Activated CD8-positive, alpha-beta memory T cell treated with anti-CD3 and anti-CD28 coated beads, Interleukin-2, amount 50 U/mL, for 1 hour (primary cell): Measurements from ENCODE around the gene ZNF438.
"Not testable (repeated sequence)": the region's sequence is repeated elsewhere in the genome, so short reads cannot be mapped to it uniquely, and the experiment has no call there.

ENCODE experiments used
- DNase-seq: peaks from one replicate; pipeline ENCODE4 v3.0.0-alpha.2; 2020; ENCODE audit errors: extremely low read depth

The ZNF438 gene

DNA sequence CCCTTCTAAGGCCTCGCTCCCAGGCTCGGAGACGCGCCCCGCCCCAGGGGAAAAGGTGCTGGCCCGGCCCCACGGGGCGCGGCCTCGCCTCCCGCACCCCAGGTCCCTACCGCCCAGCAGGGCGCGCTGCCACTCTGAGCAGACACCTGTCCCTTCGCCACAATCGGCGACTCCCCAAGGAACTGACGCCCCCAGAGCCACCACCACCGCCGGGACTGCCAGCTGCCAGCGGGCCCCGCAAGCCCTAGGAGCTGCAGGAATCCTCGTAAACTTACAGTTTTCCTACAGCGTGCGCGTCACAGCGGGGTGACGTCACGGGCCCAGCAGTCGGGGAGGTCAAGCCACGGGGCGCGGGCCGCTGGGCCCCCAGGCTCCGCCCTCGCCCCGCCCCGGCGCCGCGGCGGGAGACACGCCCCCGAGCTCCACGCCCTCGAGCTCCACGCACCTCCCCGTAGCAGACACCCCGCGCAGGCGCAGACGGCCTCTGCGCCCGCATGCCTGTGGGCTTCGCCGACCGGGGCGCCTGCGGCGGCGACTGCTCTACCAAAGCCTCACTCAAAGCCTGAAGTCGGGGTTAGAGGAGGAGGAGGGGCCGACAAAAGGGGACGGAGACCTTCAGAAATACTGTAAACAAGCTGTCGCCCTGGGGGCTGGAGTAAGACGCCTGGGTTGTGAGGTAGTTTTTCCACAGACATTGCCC lies at the start of gene ZNF438:
ZNF438 (minus strand) TSS at position 308 of the 700 bp plus-strand sequence. CDS start 154,831 bp downstream, outside the sequence.
- DNase-seq = peak; percentile 83

DNA sequence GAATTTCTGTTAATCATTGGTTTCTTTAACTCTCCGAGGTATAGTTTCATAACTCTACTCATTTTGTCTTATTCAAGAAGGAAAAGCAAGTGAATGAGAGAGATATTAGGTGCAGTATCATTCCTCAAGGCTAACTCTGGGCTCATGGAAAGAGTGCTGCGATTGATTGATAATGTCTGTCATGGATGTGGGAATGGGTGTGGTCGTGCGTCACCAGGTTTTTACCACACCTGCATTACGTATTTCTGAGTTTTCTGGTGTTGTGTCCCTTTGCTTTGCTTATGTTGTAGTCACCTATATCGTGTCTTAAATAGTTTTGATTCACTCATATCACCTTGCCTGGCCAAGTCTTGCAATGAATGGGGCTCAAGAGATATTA lies 44.9 kb upstream of the ZNF438 start:
- DNase-seq = no peak

DNA sequence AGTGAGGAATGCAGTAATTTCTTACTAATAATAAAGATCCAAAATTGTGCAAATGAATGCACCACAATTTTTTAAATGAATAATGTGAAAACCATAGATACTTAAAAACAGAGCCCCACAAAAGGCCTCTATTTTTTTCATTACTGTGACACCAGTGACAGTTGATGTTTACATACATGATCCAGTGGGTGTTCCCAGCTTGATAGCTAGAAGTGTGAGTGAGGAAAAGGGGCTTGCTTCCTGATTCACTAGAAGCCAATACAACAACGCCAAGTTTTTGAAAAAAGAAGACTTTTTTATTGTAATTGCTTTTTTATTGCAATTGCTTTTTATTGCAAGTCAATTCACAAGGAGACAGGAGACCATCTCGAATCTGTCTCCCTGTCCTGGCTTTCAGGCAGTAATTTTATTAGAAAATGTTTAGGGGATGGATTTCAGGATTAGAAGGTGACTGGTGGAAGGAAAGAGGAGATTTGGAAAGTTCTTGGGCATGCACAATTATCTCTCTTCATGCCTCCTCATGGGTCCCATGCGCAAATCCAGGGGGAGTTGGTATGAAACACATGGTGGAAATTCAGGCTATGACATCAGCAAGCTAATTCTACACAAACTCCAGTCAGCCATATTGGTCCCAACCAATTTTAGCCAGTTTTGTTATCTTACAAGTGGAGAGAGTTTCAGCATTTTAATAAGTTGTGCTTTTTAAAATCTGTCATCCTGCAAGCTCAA lies 44.4 kb upstream of the ZNF438 start:
- no peak for DNase-seq

GRCh38 chr10:31075434-31075833 lies 43.8 kb upstream of the ZNF438 start:
- no peak for DNase-seq

- DNase-seq = no peak
Measured at GRCh38 chr10:31074722-31075086, 43.0 kb upstream of the ZNF438 start.

GRCh38 chr10:31073996-31074721 lies 42.5 kb upstream of the ZNF438 start:
- no peak for DNase-seq

- DNase-seq = no peak
Measured at GRCh38 chr10:31073211-31073610, 41.5 kb upstream of the ZNF438 start.

DNA sequence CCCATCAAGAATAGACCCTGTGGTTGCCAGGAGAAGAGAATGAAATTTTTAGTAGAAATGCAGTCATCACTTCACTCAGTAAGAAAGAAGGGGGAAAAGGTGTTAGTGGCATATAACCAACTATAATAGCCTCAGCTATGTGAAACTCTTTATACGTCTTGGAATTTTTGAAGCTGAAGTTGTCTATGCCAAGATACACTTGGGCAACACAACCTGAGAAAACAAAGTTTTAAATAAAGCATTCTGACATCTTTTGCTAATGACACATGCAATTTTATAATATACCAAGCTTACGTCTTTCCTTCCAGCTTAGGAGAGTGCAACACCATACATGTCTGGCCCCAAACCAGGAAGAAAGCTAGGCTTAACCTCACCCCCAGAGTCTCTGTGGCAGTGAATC lies 40.8 kb upstream of the ZNF438 start:
- DNase-seq = no peak

GRCh38 chr10:31071232-31072005 lies 39.8 kb upstream of the ZNF438 start:
- no peak for DNase-seq

GRCh38 chr10:31070691-31071090 lies 39.0 kb upstream of the ZNF438 start:
- DNase-seq = no peak

DNA sequence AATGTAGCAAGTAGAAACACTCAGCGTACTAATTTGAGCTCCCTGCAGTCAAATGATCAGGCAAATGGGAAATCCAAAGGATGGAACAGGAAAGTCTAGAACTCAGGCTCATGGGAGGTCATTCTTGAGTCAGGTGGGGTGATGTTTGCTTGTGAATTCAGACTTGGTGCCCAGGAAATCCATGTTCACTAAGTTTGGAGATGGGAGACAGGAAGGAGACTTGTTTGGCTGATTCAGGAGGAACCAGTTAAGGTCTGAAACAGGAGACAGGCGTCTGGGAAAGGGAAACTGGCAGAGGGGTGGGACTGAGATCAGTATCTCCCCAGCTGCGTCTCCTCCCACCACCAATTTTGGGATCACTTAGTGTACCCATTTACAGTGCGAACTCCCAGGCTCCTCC lies 38.4 kb upstream of the ZNF438 start:
- no peak for DNase-seq

- no peak for DNase-seq
Measured at GRCh38 chr10:31069411-31069810, 37.7 kb upstream of the ZNF438 start.

GRCh38 chr10:31064348-31064747 lies 32.7 kb upstream of the ZNF438 start:
- DNase-seq = no peak

- DNase-seq = no peak
Measured at GRCh38 chr10:31063841-31064240, 32.2 kb upstream of the ZNF438 start.

GRCh38 chr10:31062856-31063255 lies 31.2 kb upstream of the ZNF438 start:
- DNase-seq = no peak

DNA sequence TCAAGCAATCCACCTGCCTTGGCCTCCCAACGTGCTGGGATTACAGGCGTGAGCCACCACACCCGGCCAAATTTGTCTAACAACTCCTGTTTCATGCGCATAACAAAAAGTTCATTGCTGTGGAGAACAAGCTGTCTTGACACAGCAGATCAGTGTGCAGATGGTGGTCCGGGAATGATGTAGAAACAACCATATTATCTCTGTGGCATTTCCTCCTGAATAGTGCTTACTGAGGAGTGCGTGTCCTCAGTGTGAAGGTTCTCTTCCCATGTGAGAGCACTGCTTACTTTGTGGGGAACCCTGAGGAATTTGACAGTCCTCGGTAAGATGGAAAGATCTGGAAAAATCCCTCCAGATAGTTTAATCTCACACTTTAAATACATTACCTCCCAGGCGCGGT lies 30.3 kb upstream of the ZNF438 start:
- no peak for DNase-seq

DNA sequence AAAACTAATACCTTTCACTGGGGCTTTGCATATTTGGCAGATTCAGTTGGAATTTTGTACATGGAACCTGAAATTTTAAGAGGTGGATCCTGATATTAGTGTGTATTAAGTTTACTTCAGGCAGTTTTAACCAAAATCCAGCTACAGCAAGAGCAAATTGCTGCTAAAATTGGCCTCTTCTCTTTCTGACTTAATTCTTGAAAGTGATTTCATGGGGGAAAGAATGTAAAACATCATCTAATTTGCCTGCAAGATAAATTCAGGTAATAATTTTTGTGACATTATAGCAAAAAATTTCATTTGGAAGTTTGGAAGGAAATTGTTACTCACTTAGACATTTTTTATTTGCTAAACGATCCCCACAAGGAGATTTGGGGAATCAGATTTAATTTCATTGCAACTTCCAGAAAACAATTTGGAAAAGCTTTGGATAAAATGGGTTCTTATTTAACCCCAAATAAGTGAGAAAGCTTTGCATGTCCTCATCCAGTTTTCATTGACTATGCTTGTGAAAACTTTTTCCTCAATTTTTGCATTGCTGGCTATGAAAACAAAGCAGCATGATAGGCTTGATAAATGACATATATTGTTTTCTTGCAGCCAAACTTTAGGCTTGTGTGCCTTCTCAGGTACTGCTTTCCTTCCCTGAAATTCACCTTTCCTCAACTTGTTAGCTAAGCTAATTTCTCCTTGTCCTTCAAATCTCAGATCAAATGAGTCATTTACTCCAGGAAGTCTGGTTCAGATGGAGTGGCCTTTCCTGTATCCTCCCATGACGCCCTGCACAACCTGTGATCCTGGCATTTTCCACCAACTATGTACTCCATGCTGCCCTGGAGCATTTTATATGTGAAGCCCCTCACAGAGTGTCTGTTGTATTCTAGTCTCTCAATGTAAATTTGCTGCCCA lies 27.4 kb upstream of the ZNF438 start:
- DNase-seq = no peak

- not testable (repeated sequence) for DNase-seq
Measured at GRCh38 chr10:31056678-31057077, 25.0 kb upstream of the ZNF438 start.

DNA sequence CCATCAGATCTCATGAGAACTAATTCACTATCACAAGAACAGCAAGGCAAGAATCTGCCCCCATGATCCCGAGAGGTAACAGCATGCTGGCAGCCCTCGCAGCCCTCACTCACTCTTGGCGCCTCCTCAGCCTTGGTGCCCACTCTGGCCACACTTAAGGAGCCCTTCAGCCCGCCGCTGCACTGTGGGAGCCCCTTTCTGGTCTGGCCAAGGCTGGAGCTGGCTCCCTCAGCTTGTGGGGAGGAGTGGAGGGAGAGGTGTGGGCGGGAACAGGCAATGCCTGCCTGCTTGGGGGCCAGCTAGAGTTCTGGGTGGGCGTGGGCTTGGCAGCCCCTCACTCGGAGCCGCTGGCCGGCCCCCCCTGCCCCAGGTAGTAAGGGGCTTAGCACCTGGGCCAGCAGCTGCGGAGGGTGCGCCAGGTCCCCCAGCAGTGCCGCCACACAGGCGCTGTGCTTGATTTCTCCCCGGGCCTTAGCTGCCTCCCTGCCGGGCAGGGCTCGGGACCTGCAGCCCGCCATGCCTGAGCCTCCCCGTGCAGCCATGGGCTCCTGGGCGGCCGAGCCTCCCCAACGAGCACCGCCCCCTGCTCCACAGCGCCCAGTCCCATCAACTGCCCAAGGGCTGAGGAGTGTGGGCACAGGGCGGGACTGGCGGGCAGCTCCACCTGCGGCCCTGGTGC lies 24.0 kb upstream of the ZNF438 start:
- DNase-seq = no peak

DNA sequence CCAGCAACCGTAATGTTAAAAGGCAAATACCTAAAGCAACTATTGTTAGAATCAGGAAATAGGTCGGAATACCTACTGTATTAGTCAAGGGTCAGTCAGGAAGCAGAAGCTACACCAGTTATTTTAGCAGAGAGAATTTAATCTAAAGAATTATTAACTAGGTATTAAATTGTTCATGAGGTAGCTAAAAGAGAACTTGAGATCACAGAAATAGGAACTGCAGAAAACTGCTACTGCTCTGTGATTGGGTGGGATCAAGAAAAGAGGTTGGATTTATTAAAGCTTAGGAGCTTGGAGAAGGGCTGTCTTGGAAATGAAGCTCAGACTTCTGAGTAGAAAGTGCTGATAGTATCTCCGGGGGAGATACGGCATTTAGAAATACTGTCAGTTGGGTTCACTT lies 20.0 kb upstream of the ZNF438 start:
- no peak for DNase-seq
